SU-DHL-6 (cell line): ENCODE results near the gene SLC39A11.
"Not testable (repeated sequence)": the region's sequence is repeated elsewhere in the genome, so short reads cannot be mapped to it uniquely, and the experiment has no call there.

Experiments
- H2AFZ ChIP-seq: fragments of 200-600 bp; sonication (generic); 2 replicates; pipeline ENCODE4 v1.6.1; 2014; ENCODE audit warnings: low read depth, mild to moderate bottlenecking, moderate library complexity, mixed read lengths, antibody characterized with exemption, low read length; ENCODE audit not compliant: severe bottlenecking
- H3F3A ChIP-seq: fragments of 200-600 bp; shearing (Covaris generic); 2 replicates; pipeline ENCODE4 v1.6.0; 2016; ENCODE audit warnings: antibody characterized with exemption, mild to moderate bottlenecking; ENCODE audit not compliant: insufficient read depth
- H3K27ac ChIP-seq: fragments of 200-600 bp; sonication (generic); 2 replicates; pipeline ENCODE4 v1.5.1; 2016; ENCODE audit warnings: low read depth, mild to moderate bottlenecking, low read length, moderate library complexity, mixed read lengths
- H3K27me3 ChIP-seq: fragments of 200-600 bp; sonication (generic), shearing (Covaris generic); 2 replicates; pipeline ENCODE4 v1.6.0; 2014; ENCODE audit warnings: mild to moderate bottlenecking, low read length
- H3K36me3 ChIP-seq: fragments of 200-600 bp; sonication (generic); 2 replicates; pipeline ENCODE4 v1.6.1; 2014; ENCODE audit warnings: mild to moderate bottlenecking, low read length, mixed read lengths
- H3K4me2 ChIP-seq: fragments of 300-600, 200-600 bp; shearing (Covaris generic), sonication (generic); 2 replicates; pipeline ENCODE4 v1.6.0; 2014; ENCODE audit warnings: low read length, low read depth, mild to moderate bottlenecking; ENCODE audit not compliant: poor library complexity, severe bottlenecking
- H3K4me3 ChIP-seq: fragments of 200-600 bp; sonication (generic); 2 replicates; pipeline ENCODE4 v1.5.1; 2014; ENCODE audit warnings: antibody characterized with exemption, low read length, mild to moderate bottlenecking, mixed read lengths; ENCODE audit not compliant: insufficient read depth, poor library complexity, severe bottlenecking
- H3K79me2 ChIP-seq: fragments of 200-600 bp; sonication (generic); 2 replicates; pipeline ENCODE4 v1.6.1; 2014; ENCODE audit warnings: mild to moderate bottlenecking, low read length, moderate library complexity; ENCODE audit not compliant: insufficient read depth
- H3K9ac ChIP-seq: fragments of 200-600 bp; sonication (generic); 2 replicates; pipeline ENCODE4 v1.7.0; 2014; ENCODE audit warnings: mild to moderate bottlenecking, low read length
- H3K9me2 ChIP-seq: fragments of 200-600 bp; sonication (generic); replicated peaks from 2 replicates; pipeline ENCODE4 v1.6.1; 2014; ENCODE audit warnings: low read length; ENCODE audit not compliant: insufficient read depth
- H3K9me3 ChIP-seq: fragments of 200-600 bp; sonication (generic); 2 replicates; pipeline ENCODE4 v1.6.1; 2014; ENCODE audit warnings: low read length, mixed read lengths; ENCODE audit not compliant: insufficient read depth
- H4K20me1 ChIP-seq: fragments of 200-600 bp; sonication (generic); 2 replicates; pipeline ENCODE4 v1.6.1; 2014; ENCODE audit warnings: low read depth, mild to moderate bottlenecking, antibody characterized with exemption, low read length, moderate library complexity, mixed read lengths
- CTCF ChIP-seq: fragments of 200-600 bp; sonication (generic); IDR thresholded peaks from one replicate; pipeline ENCODE4 v1.5.1; 2017; ENCODE audit warnings: antibody characterized with exemption, mild to moderate bottlenecking, low read length, moderate library complexity; ENCODE audit not compliant: insufficient read depth, poor library complexity, severe bottlenecking
- EZH2phosphoT487 ChIP-seq: fragments of 200-600 bp; sonication (generic), shearing (Covaris generic); conservative IDR thresholded peaks from 2 replicates; pipeline ENCODE4 v1.6.1; 2018; ENCODE audit warnings: mild to moderate bottlenecking, antibody characterized with exemption, low read length, moderate library complexity, mixed read lengths

The SLC39A11 gene

DNA sequence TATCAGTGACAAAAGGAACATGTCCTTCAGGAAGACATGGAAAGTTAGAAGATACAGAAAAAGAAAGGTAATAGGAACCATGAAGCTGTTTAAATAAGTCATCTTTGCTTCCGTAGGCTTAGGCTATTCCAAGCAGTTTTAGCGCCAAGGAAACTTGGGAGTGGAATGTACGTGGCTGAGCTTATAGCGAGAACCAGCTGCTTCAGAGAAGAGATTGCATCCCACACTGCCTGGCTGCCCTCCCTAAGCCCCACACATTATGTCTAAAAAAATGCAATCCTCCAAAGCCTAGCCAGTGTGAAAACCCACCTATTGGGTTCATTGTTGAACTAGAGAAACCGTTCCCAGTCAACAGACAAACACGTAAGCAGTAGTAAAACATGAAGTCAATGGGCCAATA is 149.9 kb downstream of the SLC39A11 start:
- Histone ChIP-seq H3K27me3 (no peaks in the 10 kb centered on the region), H3K4me3 (no peak overlapping the region), H3K9ac (no peak overlapping the region), H3F3A (no peaks in the 10 kb centered on the region), H3K4me2 (no peak overlapping the region), H3K79me2 (no peaks in the 10 kb centered on the region), H2AFZ (no peak overlapping the region), H4K20me1 (no peaks in the 10 kb centered on the region), H3K27ac (no peak overlapping the region), H3K36me3 (no peaks in the 10 kb centered on the region), H3K9me2 (no peaks in the 10 kb centered on the region), H3K9me3 (no peaks in the 10 kb centered on the region)
- TF ChIP-seq CTCF, result no peak
- TF ChIP-seq EZH2phosphoT487, result no peak

DNA sequence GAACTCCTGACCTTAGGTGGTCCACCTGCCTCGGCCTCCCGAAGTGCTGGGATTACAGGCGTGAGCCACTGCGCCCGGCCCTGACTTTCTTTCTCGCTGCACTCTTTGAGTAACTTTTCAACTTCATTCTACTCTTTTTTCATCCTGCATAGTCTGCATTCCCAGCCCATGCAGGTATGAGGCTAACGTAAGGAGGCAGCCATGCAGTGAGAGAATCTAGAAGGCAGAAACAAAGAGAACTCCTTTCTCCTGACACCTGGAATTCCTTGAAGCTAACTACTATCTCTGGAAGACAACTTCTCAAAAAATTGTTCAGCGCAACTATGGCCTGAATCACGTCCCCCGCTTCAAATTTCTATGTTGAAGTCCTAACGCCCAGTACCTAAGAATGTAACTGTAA is 152.0 kb downstream of the SLC39A11 start:
- H2AFZ ChIP-seq, result no peak overlapping the region
- H3K9me3 ChIP-seq, result no peaks in the 10 kb centered on the region
- H3K9me2 ChIP-seq, result no peaks in the 10 kb centered on the region
- no peaks in the 10 kb centered on the region for H3K36me3 ChIP-seq
- H4K20me1 ChIP-seq, result no peaks in the 10 kb centered on the region
- H3K79me2 ChIP-seq, result no peaks in the 10 kb centered on the region
- no peak overlapping the region for H3K4me3 ChIP-seq
- no peak overlapping the region for H3K27ac ChIP-seq
- no peak for TF ChIP-seq EZH2phosphoT487
- no peak for TF ChIP-seq CTCF
- no peak overlapping the region for H3K4me2 ChIP-seq
- no peaks in the 10 kb centered on the region for H3K27me3 ChIP-seq
- no peak overlapping the region for H3K9ac ChIP-seq
- H3F3A ChIP-seq, result no peaks in the 10 kb centered on the region

DNA sequence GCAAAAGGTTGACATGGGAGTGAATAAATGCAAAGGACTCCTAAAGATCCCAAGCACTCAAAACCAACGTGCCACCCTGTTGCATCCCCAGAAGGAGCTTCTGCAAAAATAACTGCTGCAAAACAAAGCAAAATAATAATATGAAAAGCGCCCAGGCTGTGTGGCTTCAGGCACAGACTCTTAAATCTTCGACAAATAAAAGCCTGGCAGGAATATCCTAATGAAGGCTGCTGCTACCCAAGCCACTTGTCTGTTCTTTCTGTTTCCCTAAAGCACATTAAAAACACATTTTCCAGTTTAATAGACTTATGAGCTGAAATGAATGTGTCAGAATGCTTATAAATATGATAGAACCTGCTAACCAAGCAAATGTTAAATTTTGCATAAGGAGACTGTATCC is 154.0 kb downstream of the SLC39A11 start:
- no peak overlapping the region for H3K27ac ChIP-seq
- no peaks in the 10 kb centered on the region for H3K9me2 ChIP-seq
- H3F3A ChIP-seq, result no peaks in the 10 kb centered on the region
- H3K27me3 ChIP-seq, result no peaks in the 10 kb centered on the region
- H4K20me1 ChIP-seq, result no peaks in the 10 kb centered on the region
- no peak overlapping the region for H3K9ac ChIP-seq
- H3K4me3 ChIP-seq, result no peak overlapping the region
- H2AFZ ChIP-seq, result no peak overlapping the region
- H3K79me2 ChIP-seq, result no peaks in the 10 kb centered on the region
- H3K4me2 ChIP-seq, result no peak overlapping the region
- no peaks in the 10 kb centered on the region for H3K9me3 ChIP-seq
- no peaks in the 10 kb centered on the region for H3K36me3 ChIP-seq
- TF ChIP-seq EZH2phosphoT487, result no peak
- TF ChIP-seq CTCF, result no peak

- Histone ChIP-seq H3K36me3 (no peaks in the 10 kb centered on the region), H3K9me3 (no peaks in the 10 kb centered on the region), H3K4me3 (no peak overlapping the region), H3F3A (no peaks in the 10 kb centered on the region), H2AFZ (no peak overlapping the region), H3K79me2 (no peaks in the 10 kb centered on the region), H3K9ac (no peak overlapping the region), H4K20me1 (no peaks in the 10 kb centered on the region), H3K27ac (no peak overlapping the region), H3K4me2 (no peak overlapping the region), H3K27me3 (no peaks in the 10 kb centered on the region), H3K9me2 (no peaks in the 10 kb centered on the region)
- TF ChIP-seq CTCF (no peak), EZH2phosphoT487 (no peak)
These were observed 154.8 kb downstream of the SLC39A11 start for GRCh38 chr17:72937707-72938106.

DNA sequence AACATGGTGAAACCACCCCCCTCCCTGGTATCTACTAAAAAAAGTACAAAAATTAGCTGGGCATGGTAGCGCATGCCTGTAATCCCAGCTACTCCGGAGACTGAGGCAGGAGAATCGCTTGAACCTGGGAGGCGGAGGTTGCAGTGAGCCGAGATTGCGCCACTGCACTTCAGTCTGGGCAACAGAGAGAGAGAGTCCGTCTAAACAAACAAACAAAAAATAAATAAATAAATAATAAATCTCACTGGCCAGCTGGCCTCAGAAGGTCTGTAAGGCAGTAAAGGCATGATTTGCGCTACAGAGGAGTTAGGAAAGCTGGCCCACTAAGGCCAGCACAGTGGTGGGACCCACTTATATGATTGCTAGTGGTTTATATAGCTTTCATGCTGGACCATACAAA is 155.2 kb downstream of the SLC39A11 start:
- H3K4me3 ChIP-seq, H3K9ac ChIP-seq, H3K27ac ChIP-seq, H3K36me3 ChIP-seq, H4K20me1 ChIP-seq, H3K9me2 ChIP-seq, H3K79me2 ChIP-seq, H2AFZ ChIP-seq, H3K27me3 ChIP-seq, H3F3A ChIP-seq, H3K4me2 ChIP-seq, H3K9me3 ChIP-seq: not testable (repeated sequence)
